ENCODE measurements around the gene NKD2.

- TF ChIP-seq CTCF (IDR thresholded peaks at IDR 0.05; ENCODE audit: low read depth, low read length, poor library complexity, severe bottlenecking) (no peak), EZH2phosphoT487 (IDR thresholded peaks at IDR 0.05; ENCODE audit: borderline replicate concordance, low read length) (no peak)
These were observed 69.0 kb downstream of the NKD2 start for GRCh38 chr5:1077491-1078020.

Measured in DOHH2 (cell line).